A673 (cell line): Measurements from ENCODE around the gene ATG13. TPM values are rescaled to one million over a fixed set of nuclear protein-coding genes. Genes with fewer than 3 reads are reported as not detected.

Experiments used
- BruUV-seq: library from RNA; stranded (reverse); fragments of 400-500 nt; replicated peaks from 2 replicates; lab custom pipeline; 2021; lab: Mats Ljungman, UMichigan
- CTCF ChIA-PET: fragments of 300-600 bp; sonication (Branson Sonifier 250); formaldehyde crosslinking; loops from one replicate; lab custom pipeline; 2022; ENCODE audit warnings: antibody characterized with exemption; lab: Charles Lee
- POLR2A ChIA-PET: fragments of 300-600 bp; sonication (Branson Sonifier 250); formaldehyde crosslinking; loops from one replicate; lab custom pipeline; 2022; ENCODE audit warnings: antibody characterized with exemption; ENCODE audit not compliant: low non-redundant PET; lab: Charles Lee
- DNase-seq: peaks from one replicate; pipeline ENCODE4 v3.0.0-alpha.2; 2015; ENCODE audit warnings: low spot score
- H3K27ac ChIP-seq: fragments of 200-600 bp; sonication (generic); 2 replicates; pipeline ENCODE4 v1.5.1; 2016; ENCODE audit warnings: mixed run types, low read depth, mild to moderate bottlenecking, mixed read lengths, antibody characterized with exemption, low read length; ENCODE audit not compliant: poor library complexity, severe bottlenecking
- H3K27me3 ChIP-seq: fragments of 200-600 bp; sonication (generic); replicated peaks from 2 replicates; pipeline ENCODE4 v1.6.1; 2017; ENCODE audit warnings: mixed run types, low read depth, mild to moderate bottlenecking, mixed read lengths, antibody characterized with exemption, low read length; ENCODE audit not compliant: insufficient read depth, poor library complexity
- H3K36me3 ChIP-seq: fragments of 200-600 bp; sonication (generic); 2 replicates; pipeline ENCODE4 v1.6.1; 2016; ENCODE audit warnings: mixed run types, mild to moderate bottlenecking, mixed read lengths, antibody characterized with exemption, low read length; ENCODE audit not compliant: insufficient read depth, poor library complexity, severe bottlenecking
- H3K4me1 ChIP-seq: fragments of 200-600 bp; sonication (generic); 2 replicates; pipeline ENCODE4 v1.6.1; 2017; ENCODE audit warnings: mixed run types, mild to moderate bottlenecking, mixed read lengths, antibody characterized with exemption, low read length; ENCODE audit not compliant: insufficient read depth, poor library complexity, severe bottlenecking
- H3K4me3 ChIP-seq: fragments of 200-600 bp; sonication (generic); 2 replicates; pipeline ENCODE4 v1.5.1; 2016; ENCODE audit warnings: low read depth, mixed run types, mild to moderate bottlenecking, mixed read lengths, low read length; ENCODE audit not compliant: poor library complexity, severe bottlenecking
- H3K9me3 ChIP-seq: fragments of 200-600 bp; sonication (generic); 2 replicates; pipeline ENCODE4 v1.6.1; 2016; ENCODE audit warnings: mixed run types, low read depth, mild to moderate bottlenecking, mixed read lengths, antibody characterized with exemption, low read length; ENCODE audit not compliant: poor library complexity, severe bottlenecking
- CTCF ChIP-seq: fragments of 300-800, 200-600 bp; sonication (generic); conservative IDR thresholded peaks from 2 replicates; pipeline ENCODE4 v1.5.1; 2017; ENCODE audit warnings: low read depth, mild to moderate bottlenecking, antibody characterized with exemption, low read length, moderate library complexity, mixed read lengths
- EZH2 ChIP-seq: fragments of 200-600 bp; sonication (generic); IDR thresholded peaks from 2 replicates; pipeline ENCODE4 v1.6.1; 2017; ENCODE audit warnings: borderline replicate concordance, low read depth, mild to moderate bottlenecking, mixed read lengths, antibody characterized with exemption, low read length; ENCODE audit not compliant: poor library complexity, severe bottlenecking
- intact Hi-C: fragments of 100-400 bp; cut with micrococcal nuclease; formaldehyde crosslinking; loops from one replicate; pipeline ENCODE4 v1.10.0; 2022; ENCODE audit not compliant: unreplicated experiment
- total RNA-seq: library from RNA; stranded (reverse); gene quantifications from 2 replicates; pipeline ENCODE4 v1.2.3, GENCODE V29; 2021

Gene ATG13
- total RNA-seq, 1 experiment from 2014 or later, result 155 TPM

GRCh38 chr11:46643986-46644385 is 26.6 kb downstream of the ATG13 start:
- Histone ChIP-seq H3K27me3 (no peaks in the 10 kb centered on the region), H3K27ac (no peak overlapping the region), H3K4me1 (peaks cover 11% of the 10 kb centered on the region), H3K36me3 (peaks cover 12% of the 10 kb centered on the region), H3K9me3 (peaks cover 5% of the 10 kb centered on the region), H3K4me3 (no peak overlapping the region)
- CTCF ChIA-PET, result no interaction called here
- POLR2A ChIA-PET, result no interaction called here
- no TSS peak for BruUV-seq
- no peak for DNase-seq
- TF ChIP-seq EZH2, result no peak
- intact Hi-C loops, result no loop called here

- TF ChIP-seq CTCF, result no peak
- no peak for TF ChIP-seq EZH2
- Histone ChIP-seq H3K9me3 (no peaks in the 10 kb centered on the region), H3K36me3 (peaks cover 44% of the 10 kb centered on the region), H3K27ac (peak overlapping the region; percentile 83), H3K27me3 (no peaks in the 10 kb centered on the region), H3K4me1 (peaks cover 21% of the 10 kb centered on the region), H3K4me3 (no peak overlapping the region)
- ChIA-PET CTCF (interaction anchor here (0.8 kb wide), 1 partner anchor 21 kb away, joined by 3 read pairs; no protein-coding TSS in a partner anchor), POLR2A (interaction anchor here (0.7 kb wide), 1 partner anchor 10 kb away, joined by 3 read pairs; no protein-coding TSS in a partner anchor)
- intact Hi-C loops, result no loop called here
- BruUV-seq, result TSS peak; percentile 100
- peak; percentile 98 for DNase-seq
Observed at GRCh38 chr11:46649180-46649738, 31.9 kb downstream of the ATG13 start.

DNA sequence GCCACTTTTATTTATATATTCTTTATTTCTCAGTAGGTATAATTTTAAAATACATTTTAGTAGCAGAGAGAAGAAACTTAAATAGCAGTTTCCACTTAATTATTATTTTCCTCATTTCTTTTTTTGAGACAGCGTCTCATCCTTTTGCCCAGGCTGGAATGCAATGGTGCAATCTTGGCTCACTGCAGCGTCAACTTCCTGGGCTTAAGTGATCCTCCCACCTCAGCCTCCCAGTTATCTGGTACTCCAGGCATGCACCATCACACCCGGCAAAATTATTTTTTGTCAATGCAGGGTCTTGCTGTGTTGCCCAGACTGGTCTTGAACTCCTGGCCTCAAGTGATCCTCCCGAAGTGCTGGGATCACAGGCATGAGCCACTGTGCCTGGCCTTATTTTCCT is 38.3 kb downstream of the ATG13 start:
- POLR2A ChIA-PET, result no interaction called here
- Histone ChIP-seq H3K4me1 (no peaks in the 10 kb centered on the region), H3K4me3 (no peak overlapping the region), H3K27ac (no peak overlapping the region), H3K36me3 (peaks cover 70% of the 10 kb centered on the region), H3K9me3 (no peaks in the 10 kb centered on the region), H3K27me3 (no peaks in the 10 kb centered on the region)
- BruUV-seq, result no TSS peak
- TF ChIP-seq EZH2 (no peak), CTCF (no peak)
- CTCF ChIA-PET, result no interaction called here
- intact Hi-C loops, result no loop called here
- no peak for DNase-seq

DNA sequence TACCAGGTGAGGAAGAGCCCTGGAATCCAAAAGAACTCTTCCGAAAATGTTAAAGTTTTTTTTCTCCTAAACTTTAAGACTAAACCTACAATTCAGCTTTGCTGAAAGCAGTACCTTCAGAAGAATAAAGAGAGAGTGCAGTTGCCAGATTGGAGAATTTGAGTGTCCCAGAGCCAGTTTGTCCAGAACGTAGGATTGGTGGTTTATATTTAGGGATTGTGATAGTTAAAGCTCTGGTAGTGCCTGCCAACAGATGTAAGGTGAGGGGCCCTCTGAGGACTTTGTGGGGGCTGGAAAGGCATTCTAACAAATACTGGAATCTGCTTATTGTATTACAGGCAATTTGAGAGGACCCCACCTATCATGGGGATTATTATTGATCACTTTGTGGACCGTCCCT is 39.8 kb downstream of the ATG13 start:
- no peaks in the 10 kb centered on the region for H3K27me3 ChIP-seq
- no peak overlapping the region for H3K4me3 ChIP-seq
- H3K36me3 ChIP-seq, result peaks cover 58% of the 10 kb centered on the region
- DNase-seq, result no peak
- H3K4me1 ChIP-seq, result no peaks in the 10 kb centered on the region
- ChIA-PET POLR2A (no interaction called here), CTCF (no interaction called here)
- intact Hi-C loops, result no loop called here
- H3K9me3 ChIP-seq, result no peaks in the 10 kb centered on the region
- BruUV-seq, result no TSS peak
- H3K27ac ChIP-seq, result no peak overlapping the region
- no peak for TF ChIP-seq EZH2
- TF ChIP-seq CTCF, result no peak
